Subcutaneous abdominal adipose tissue (tissue), 5 donors: ENCODE data around the gene TBX5.

Experiments used
- H3K27ac ChIP-seq: one replicate; pipeline ENCODE4 v1.7.0; 2013; ENCODE audit warnings: low read depth, mild to moderate bottlenecking, inconsistent platforms, low read length, moderate library complexity
- H3K27me3 ChIP-seq, 5 donors: one replicate each; pipeline ENCODE4 v1.7.0; 2013; ENCODE audit warnings: low read length in 5 of 5, inconsistent platforms in 1 of 5; ENCODE audit not compliant: control insufficient read depth in 5 of 5, insufficient read depth in 4 of 5
- H3K36me3 ChIP-seq, 5 donors: one replicate each; pipeline ENCODE4 v1.7.0; 2013; ENCODE audit warnings: low read length in 5 of 5; ENCODE audit not compliant: control insufficient read depth in 5 of 5, insufficient read depth in 5 of 5
- H3K4me1 ChIP-seq, 5 donors: one replicate each; pipeline ENCODE4 v1.7.0; 2013; ENCODE audit warnings: low read length in 5 of 5, mild to moderate bottlenecking in 3 of 5, moderate library complexity in 1 of 5; ENCODE audit not compliant: control insufficient read depth in 5 of 5, insufficient read depth in 5 of 5
- H3K4me3 ChIP-seq, 5 donors: one replicate each; pipeline ENCODE4 v1.7.0; 2013; ENCODE audit warnings: low read length in 5 of 5, low read depth in 1 of 5
- H3K9ac ChIP-seq, 5 donors: one replicate each; pipeline ENCODE4 v1.7.0; 2013; ENCODE audit warnings: low read length in 5 of 5, mild to moderate bottlenecking in 4 of 5, moderate library complexity in 3 of 5
- H3K9me3 ChIP-seq, 5 donors: one replicate each; pipeline ENCODE4 v1.7.0; 2013; ENCODE audit warnings: low read length in 5 of 5; ENCODE audit not compliant: control insufficient read depth in 5 of 5
- donor health status: healthy.
- donor health status: healthy.
- donor health status: healthy.
- donor health status: healthy.
- donor health status: healthy.

The TBX5 gene

DNA sequence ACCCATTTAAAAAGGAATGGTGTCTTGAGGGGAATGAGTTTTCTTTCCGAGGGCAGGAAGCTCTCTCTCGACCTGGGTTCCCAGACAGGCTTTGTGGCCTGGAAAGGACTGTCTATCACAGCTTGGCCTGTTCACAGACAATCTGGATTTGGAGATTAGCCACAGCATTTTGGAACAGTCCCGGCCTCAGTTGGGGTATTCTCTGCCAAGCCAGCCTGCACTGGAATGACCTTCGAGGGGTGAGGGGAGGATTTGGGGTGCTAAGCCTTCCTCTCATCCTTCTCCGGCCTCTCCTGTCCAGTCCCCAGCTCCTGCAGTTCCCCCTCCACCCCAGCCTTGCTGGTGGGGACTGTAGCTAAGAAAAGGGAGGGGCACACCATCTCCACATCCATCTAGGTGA, 13.0 kb downstream of the TBX5 start:
- Histone ChIP-seq H3K27me3 (peaks cover 16 to 30% (median 19%) of the 10 kb centered on the region in 5 donors), H3K9ac (no peak overlapping the region), H3K9me3 (no peaks in the 10 kb centered on the region)

DNA sequence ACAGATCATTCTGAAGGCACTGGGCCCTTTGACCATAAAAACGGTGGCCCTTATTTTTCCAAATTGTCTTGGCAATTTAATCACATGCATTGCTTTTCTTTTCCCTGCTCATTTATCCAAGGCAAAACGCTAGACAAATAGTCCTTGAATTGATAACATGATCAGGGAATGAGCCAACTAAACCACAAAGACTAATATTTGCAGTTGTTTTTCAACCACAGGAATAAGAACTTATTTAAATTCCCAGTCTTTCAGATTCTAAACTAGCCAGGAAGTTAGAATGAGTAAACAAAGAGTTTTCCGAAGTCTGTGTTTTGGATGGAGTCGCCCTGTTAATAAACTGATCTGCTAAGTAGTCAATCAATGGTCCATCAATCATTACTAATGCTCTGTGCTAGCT, 14.9 kb downstream of the TBX5 start:
- Histone ChIP-seq H3K4me3 (no peak overlapping the region), H3K4me1 (peaks cover 0 to 7% (median 0%) of the 10 kb centered on the region in 5 donors), H3K9ac (no peak overlapping the region), H3K27me3 (peaks cover 6 to 20% (median 13%) of the 10 kb centered on the region in 5 donors), H3K9me3 (no peaks in the 10 kb centered on the region), H3K27ac (no peak overlapping the region), H3K36me3 (peaks cover 0 to 2% (median 0%) of the 10 kb centered on the region in 5 donors)

More for the DNA sequence above, 13.0 kb downstream of the TBX5 start:
- H3K4me3 ChIP-seq: no peak overlapping the region
- H3K4me1 ChIP-seq: peaks cover 0 to 7% (median 0%) of the 10 kb centered on the region in 5 donors
- H3K27ac ChIP-seq: no peak overlapping the region
- peaks cover 0 to 6% (median 0%) of the 10 kb centered on the region in 5 donors for H3K36me3 ChIP-seq

DNA sequence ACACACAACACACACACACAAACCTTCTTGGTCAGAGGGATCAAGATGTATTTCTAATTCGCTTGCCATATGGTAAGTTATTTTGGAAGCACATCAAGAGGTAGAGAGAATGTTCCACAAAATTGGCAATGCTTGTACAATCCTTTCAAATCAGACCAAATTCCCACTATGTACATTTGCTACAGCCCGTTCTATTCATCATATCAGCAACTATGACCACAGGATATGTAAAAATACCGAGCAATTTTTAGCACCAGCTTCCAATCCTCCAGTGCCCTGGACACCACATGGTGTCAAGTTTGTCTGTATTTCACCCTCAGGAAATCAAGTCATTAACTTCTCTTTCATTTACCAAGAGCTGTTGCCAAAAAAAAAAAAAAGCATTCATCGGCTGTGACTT, 21.2 kb downstream of the TBX5 start:
- H3K27me3 ChIP-seq: peaks cover 0 to 3% (median 0%) of the 10 kb centered on the region in 5 donors
- no peak overlapping the region for H3K9ac ChIP-seq
- H3K4me3 ChIP-seq: no peak overlapping the region
- peaks cover 0 to 2% (median 0%) of the 10 kb centered on the region in 5 donors for H3K36me3 ChIP-seq
- H3K4me1 ChIP-seq: peaks cover 0 to 2% (median 0%) of the 10 kb centered on the region in 5 donors
- no peaks in the 10 kb centered on the region for H3K9me3 ChIP-seq
- no peak overlapping the region for H3K27ac ChIP-seq

DNA sequence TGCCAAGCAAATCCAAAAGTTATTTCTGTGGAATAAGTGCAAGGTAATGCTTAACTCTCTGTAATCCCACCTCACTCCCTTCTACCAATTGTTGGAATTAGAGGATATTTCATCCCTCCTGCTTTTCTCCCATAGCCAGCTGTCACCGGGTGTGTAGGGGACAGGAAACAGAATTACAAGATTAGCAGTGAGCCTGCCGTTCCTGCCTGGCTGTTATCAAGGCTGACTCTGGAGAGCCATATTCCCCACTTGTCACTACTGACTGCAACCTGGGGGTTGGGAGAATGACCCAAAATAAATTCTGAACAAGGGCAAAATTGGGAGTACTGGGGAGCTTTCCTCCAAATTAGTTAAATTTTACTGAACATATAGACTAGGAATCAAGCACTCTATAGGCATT, 24.8 kb downstream of the TBX5 start:
- peaks cover 0 to 2% (median 0%) of the 10 kb centered on the region in 5 donors for H3K4me1 ChIP-seq

DNA sequence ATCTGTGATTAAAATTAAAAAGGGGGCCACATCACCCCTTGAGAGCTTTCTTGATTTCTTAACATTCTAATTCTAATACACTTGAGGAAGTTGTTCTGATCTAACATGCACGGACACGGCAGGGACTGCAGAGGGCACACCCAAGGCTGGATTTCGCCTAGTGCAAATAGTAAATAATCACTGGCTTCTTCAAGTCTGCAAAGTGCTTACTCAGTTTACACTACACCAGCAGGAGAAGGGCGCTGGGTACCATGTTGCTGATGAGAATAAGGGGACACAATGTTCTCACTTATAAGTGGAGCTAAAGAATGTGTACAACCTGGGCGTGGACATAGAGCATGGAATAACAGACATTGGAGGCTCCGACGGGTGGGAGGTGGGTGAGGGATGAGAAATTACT, 34.2 kb downstream of the TBX5 start:
- H3K36me3 ChIP-seq: no peaks in the 10 kb centered on the region
- peaks cover 0 to 9% (median 2%) of the 10 kb centered on the region in 5 donors for H3K4me1 ChIP-seq
- no peaks in the 10 kb centered on the region for H3K9me3 ChIP-seq
- no peak overlapping the region for H3K27ac ChIP-seq
- no peak overlapping the region for H3K9ac ChIP-seq
- H3K27me3 ChIP-seq: peaks cover 0 to 3% (median 0%) of the 10 kb centered on the region in 5 donors
- H3K4me3 ChIP-seq: no peak overlapping the region

More for the DNA sequence above, 24.8 kb downstream of the TBX5 start:
- Histone ChIP-seq H3K27me3 (no peaks in the 10 kb centered on the region), H3K36me3 (peaks cover 0 to 12% (median 0%) of the 10 kb centered on the region in 5 donors), H3K9ac (no peak overlapping the region), H3K27ac (no peak overlapping the region), H3K4me3 (no peak overlapping the region), H3K9me3 (no peaks in the 10 kb centered on the region)

DNA sequence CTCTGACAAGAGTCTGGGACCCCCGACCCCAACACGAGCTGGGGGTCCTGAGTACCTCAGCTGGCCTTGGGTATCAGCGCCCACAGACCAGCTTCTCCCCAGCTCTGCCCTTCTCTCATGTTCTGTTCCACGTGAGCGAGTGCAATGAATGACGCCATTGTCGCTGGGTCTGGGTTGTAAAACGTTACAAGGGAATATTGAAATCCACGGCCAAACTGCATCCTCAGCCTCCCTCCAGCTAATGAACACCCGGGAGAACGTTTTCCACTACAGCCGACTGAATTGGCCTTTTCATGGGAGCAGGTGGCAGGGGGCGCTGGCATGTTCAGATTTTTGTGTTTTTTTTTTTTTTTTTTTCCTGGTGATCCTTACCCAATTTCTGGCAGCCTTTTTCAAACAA, 34.7 kb downstream of the TBX5 start:
- H3K4me1 ChIP-seq: peaks cover 0 to 9% (median 2%) of the 10 kb centered on the region in 5 donors
- no peaks in the 10 kb centered on the region for H3K36me3 ChIP-seq
- peaks cover 0 to 3% (median 0%) of the 10 kb centered on the region in 5 donors for H3K9me3 ChIP-seq
- H3K9ac ChIP-seq: no peak overlapping the region
- H3K27ac ChIP-seq: no peak overlapping the region
- peaks cover 0 to 3% (median 0%) of the 10 kb centered on the region in 5 donors for H3K27me3 ChIP-seq
- H3K4me3 ChIP-seq: no peak overlapping the region

DNA sequence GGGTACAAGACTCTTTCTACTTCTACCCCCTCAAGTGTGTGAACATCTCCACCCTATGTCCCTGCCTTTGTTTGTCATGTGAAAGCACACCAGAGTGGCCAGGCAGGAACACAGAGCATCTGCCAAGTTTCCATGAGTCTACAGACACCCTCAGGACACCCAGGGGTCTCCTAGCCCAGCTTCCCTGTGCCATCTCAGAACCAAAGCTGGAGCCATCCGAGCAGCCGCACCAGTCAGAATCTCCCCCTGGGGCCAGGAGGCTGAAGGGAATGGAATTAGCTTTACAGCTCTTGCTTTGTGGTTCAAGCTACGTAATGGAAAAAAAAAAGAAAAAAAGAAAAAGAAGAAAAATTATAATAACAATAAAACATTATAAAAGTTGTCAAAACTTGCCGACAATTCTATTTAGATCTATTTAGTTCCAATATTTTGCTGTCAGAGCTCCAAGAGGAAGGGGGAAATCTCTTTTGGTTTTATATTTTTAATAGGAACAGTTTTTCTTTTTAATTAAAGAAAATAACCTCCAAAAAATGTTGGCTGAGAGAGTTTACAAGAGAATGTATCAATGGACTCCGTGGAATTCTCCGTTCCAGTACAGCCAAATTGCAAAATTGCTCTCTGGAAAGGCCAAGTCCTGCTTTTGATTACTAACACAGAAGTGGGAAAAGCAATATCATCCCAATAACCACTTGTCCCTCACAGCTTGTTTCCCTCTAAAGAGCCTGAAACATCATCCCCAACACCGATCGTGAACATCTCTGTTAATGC, 37.1 kb downstream of the TBX5 start:
- Histone ChIP-seq H3K9ac (no peak overlapping the region), H3K27ac (no peak overlapping the region), H3K36me3 (peaks cover 0 to 2% (median 0%) of the 10 kb centered on the region in 5 donors), H3K4me1 (peaks cover 0 to 9% (median 2%) of the 10 kb centered on the region in 5 donors), H3K9me3 (peaks cover 0 to 6% (median 0%) of the 10 kb centered on the region in 5 donors), H3K4me3 (no peak overlapping the region), H3K27me3 (peaks cover 0 to 3% (median 2%) of the 10 kb centered on the region in 5 donors)

DNA sequence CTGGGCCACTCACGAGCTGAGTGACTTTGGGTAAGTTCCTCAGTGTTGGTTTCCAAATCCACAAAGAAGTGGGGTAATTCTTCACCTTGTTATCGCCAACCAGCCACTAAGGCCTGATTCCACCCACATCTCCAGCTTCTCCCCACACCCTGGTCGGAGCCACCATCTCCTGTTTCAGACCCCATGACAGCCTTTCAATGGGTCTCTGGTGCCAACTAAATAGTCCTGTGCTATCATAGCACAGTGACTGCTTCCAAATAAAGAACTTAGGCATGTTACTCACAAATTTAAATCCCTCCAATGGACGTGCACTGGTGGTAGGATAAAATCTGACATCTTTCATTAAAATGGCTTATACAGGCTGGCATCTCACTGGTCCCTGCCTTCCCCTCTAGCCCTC, 44.0 kb downstream of the TBX5 start:
- Histone ChIP-seq H3K4me1 (no peaks in the 10 kb centered on the region), H3K9me3 (peaks cover 0 to 6% (median 0%) of the 10 kb centered on the region in 5 donors), H3K4me3 (no peak overlapping the region), H3K27me3 (peaks cover 0 to 2% (median 0%) of the 10 kb centered on the region in 5 donors), H3K36me3 (peaks cover 0 to 2% (median 0%) of the 10 kb centered on the region in 5 donors), H3K9ac (no peak overlapping the region), H3K27ac (no peak overlapping the region)

DNA sequence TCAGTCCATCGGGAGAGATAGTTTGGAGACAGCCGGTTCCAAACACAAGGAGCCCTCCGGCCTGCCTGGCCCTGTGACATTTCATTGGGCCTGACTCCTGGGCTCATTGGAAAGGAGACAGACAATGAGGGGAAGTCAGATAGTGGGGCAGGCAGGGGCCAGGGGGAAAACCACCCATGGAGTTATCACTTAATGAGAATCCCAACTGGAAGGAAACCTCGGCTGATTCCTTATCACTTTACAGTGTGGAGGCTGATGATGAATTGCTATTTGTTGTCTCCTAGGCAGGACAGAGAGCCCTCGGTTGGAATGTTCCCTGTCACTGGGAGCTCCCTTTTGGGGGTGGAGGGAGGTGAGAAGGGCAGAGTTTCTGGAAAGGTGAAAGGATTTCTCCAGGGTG, 44.4 kb downstream of the TBX5 start:
- Histone ChIP-seq H3K9ac (no peak overlapping the region), H3K9me3 (peaks cover 0 to 6% (median 0%) of the 10 kb centered on the region in 5 donors), H3K27me3 (peaks cover 0 to 2% (median under 1%) of the 10 kb centered on the region in 5 donors), H3K36me3 (peaks cover 0 to 2% (median 0%) of the 10 kb centered on the region in 5 donors), H3K4me3 (no peak overlapping the region), H3K4me1 (no peaks in the 10 kb centered on the region), H3K27ac (no peak overlapping the region)

DNA sequence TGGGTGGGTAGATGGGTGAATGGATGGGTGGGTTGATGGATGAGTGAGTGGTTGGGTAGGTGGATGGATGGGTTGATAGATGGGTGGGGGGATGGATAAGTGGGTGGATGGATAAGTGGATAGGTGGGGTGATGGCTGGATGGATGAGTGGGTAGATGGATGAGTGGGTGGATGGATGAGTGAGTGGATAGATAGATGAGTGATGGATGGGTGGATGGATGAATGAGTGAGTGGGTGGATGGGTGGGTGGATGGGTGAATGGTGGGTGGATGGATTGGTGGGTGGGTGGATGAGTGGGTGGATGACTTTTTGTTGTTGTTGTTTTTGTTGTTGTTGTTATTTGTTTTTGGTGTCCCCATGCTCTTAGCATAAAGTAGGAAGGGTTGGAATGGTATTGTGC, 45.5 kb downstream of the TBX5 start:
- Histone ChIP-seq H3K27me3 (peaks cover 0 to 5% (median 2%) of the 10 kb centered on the region in 5 donors), H3K27ac (no peak overlapping the region), H3K9ac (no peak overlapping the region), H3K4me1 (no peaks in the 10 kb centered on the region), H3K4me3 (no peak overlapping the region), H3K9me3 (no peaks in the 10 kb centered on the region), H3K36me3 (peaks cover 0 to 5% (median 2%) of the 10 kb centered on the region in 5 donors)
